ENCODE measurements around the gene KCNQ1. TPM values are rescaled to one million over a fixed set of nuclear protein-coding genes. Genes with fewer than 3 reads are reported as not detected.
A peak's percentile ranks its signal among the peaks of the same experiment; 100 is the strongest.

The KCNQ1 gene
- total and polyA plus RNA-seq, 7 donors = 1.1 to 25.2 (median 3.8) TPM

DNA sequence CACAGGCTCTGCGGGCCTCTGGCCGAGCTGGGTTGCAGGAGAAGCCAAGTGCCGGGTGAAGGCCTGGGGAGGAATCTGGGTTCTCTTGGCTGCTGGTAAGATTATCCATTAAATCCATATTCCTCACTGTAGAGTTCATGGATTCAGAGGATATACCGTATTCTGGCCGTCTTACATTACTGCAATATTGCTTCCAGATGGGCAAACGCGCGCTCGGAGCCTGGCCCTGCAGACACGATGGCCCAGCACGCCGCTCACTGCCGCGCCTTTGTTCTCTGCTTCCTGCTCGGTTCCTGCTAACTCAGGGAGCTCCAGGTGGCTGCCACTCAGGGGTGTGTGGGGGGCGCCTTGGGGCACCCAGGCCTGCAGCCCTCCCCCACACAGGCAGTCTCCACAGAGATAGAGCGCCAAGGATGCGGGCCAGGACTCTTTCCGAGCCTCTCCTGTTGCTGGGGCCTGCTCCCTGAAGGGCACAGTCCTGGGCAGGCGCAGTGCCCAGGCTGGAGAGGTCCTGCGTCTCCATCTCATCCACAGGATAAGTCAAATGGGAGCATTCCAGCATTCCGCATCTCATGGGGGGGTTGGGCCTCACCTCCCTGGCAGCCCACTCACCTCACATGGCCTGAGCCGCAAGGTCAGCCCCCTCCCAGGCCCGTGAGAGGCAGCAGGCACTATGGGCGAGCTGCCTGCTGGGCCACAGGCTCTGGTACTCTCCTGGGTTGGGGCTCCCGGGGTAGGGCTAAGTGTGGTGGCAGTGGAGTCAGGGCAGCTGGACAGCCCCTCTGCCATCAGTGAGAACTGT, 269.1 kb downstream of the KCNQ1 start:
- no peaks in the 10 kb centered on the region for H3K9me3 ChIP-seq
- H3K27me3 ChIP-seq = no peaks in the 10 kb centered on the region
- peak overlapping the region in 1 of 4 donors; percentile 56 for H3K27ac ChIP-seq
- 94 to 95% methylated on average over 26 of the region's 26 CpGs for WGBS, 2 donors
- intact Hi-C loops (cut with DNase I) = no loop called here
- no peak overlapping the region for H3K4me3 ChIP-seq
- peaks cover 0 to 30% (median 13%) of the 10 kb centered on the region in 4 donors for H3K4me1 ChIP-seq
- TF ChIP-seq EP300 (IDR thresholded peaks at IDR 0.05) (no peak), POLR2AphosphoS5 (IDR thresholded peaks at IDR 0.05) (no peak), CTCF (IDR thresholded peaks at IDR 0.05) (no peak), POLR2A (IDR thresholded peaks at IDR 0.05) (no peak)
- no peaks in the 10 kb centered on the region for H3K36me3 ChIP-seq
- no peak for DNase-seq

GRCh38 chr11:2714463-2714800, 269.6 kb downstream of the KCNQ1 start:
- peaks cover 0 to 24% (median 7%) of the 10 kb centered on the region in 4 donors for H3K4me1 ChIP-seq
- DNase-seq = no peak
- intact Hi-C loops (cut with DNase I) = no loop called here
- H3K36me3 ChIP-seq = no peaks in the 10 kb centered on the region
- TF ChIP-seq EP300 (IDR thresholded peaks at IDR 0.05) (no peak), POLR2A (IDR thresholded peaks at IDR 0.05) (no peak), POLR2AphosphoS5 (IDR thresholded peaks at IDR 0.05) (no peak), CTCF (IDR thresholded peaks at IDR 0.05) (no peak)
- WGBS, 2 donors = 91 to 92% methylated on average over 9 of the region's 9 CpGs
- H3K27me3 ChIP-seq = no peaks in the 10 kb centered on the region
- no peak overlapping the region for H3K27ac ChIP-seq
- no peaks in the 10 kb centered on the region for H3K9me3 ChIP-seq
- H3K4me3 ChIP-seq = no peak overlapping the region

DNA sequence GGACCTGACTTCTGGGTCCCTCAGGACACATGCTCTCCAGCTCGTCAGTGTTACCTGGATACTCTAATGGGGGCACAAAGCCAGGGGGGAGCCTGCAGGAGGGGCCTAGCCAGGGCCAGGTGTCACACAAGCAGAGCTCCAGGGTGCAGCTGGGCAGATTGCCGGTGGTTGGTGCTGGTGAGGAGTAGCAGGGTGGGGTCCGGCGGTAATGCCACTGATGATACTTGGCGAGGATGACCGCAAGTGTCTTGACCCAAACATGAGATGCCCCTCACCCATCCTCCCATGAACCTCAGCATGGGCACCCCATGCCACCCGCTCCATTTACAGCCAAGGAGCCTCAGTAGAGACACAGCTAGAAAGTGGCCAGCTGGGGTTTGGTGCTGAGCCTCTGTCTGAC, 270.1 kb downstream of the KCNQ1 start:
- no peaks in the 10 kb centered on the region for H3K9me3 ChIP-seq
- H3K4me1 ChIP-seq = peaks cover 0 to 20% (median 3%) of the 10 kb centered on the region in 4 donors
- no peak for TF ChIP-seq POLR2AphosphoS5 (IDR thresholded peaks at IDR 0.05)
- TF ChIP-seq CTCF (IDR thresholded peaks at IDR 0.05) = no peak
- TF ChIP-seq POLR2A (IDR thresholded peaks at IDR 0.05) = no peak
- TF ChIP-seq EP300 (IDR thresholded peaks at IDR 0.05) = no peak
- no peak for DNase-seq
- no peaks in the 10 kb centered on the region for H3K27me3 ChIP-seq
- no peak overlapping the region for H3K27ac ChIP-seq
- H3K4me3 ChIP-seq = no peak overlapping the region
- H3K36me3 ChIP-seq = no peaks in the 10 kb centered on the region
- intact Hi-C loops (cut with DNase I) = no loop called here
- 95% methylated on average over 7 of the region's 7 CpGs for WGBS, 2 donors

GRCh38 chr11:2715716-2716350, 271.0 kb downstream of the KCNQ1 start:
- Histone ChIP-seq H3K4me1 (peaks cover 0 to 18% (median 0%) of the 10 kb centered on the region in 4 donors), H3K4me3 (no peak overlapping the region), H3K27ac (no peak overlapping the region), H3K27me3 (no peaks in the 10 kb centered on the region), H3K36me3 (no peaks in the 10 kb centered on the region), H3K9me3 (no peaks in the 10 kb centered on the region)
- WGBS, 2 donors = 94 to 96% methylated on average over 15 of the region's 15 CpGs
- intact Hi-C loops (cut with DNase I) = no loop called here
- DNase-seq = no peak
- no peak for TF ChIP-seq POLR2AphosphoS5 (IDR thresholded peaks at IDR 0.05)
- TF ChIP-seq POLR2A (IDR thresholded peaks at IDR 0.05) = no peak
- no peak for TF ChIP-seq CTCF (IDR thresholded peaks at IDR 0.05)
- no peak for TF ChIP-seq EP300 (IDR thresholded peaks at IDR 0.05)

All from sigmoid colon (tissue), 7 donors.